ENCODE measurements around the gene TTF2. TPM values are rescaled to one million over a fixed set of nuclear protein-coding genes. Genes with fewer than 3 reads are reported as not detected.

The TTF2 gene
- total RNA-seq, 1 experiment from 2014 or later, result 31.9 TPM

- POLR2A ChIA-PET, result no interaction called here
- Mint-ChIP-seq H3K27ac (ENCODE audit: unreplicated experiment) (no peak overlapping the region), H3K4me1 (ENCODE audit: low read depth, unreplicated experiment) (peaks cover 5% of the 10 kb centered on the region)
Measured at GRCh38 chr1:117017648-117018047, 42.5 kb upstream of the TTF2 start.

GRCh38 chr1:117020526-117021156 lies 39.5 kb upstream of the TTF2 start:
- Histone ChIP-seq H3K9me3 (no peaks in the 10 kb centered on the region), H3K4me1 (no peaks in the 10 kb centered on the region), H3K36me3 (ENCODE audit: control insufficient read depth, insufficient read depth, low read length) (no peaks in the 10 kb centered on the region), H3K4me3 (ENCODE audit: low read depth, low read length) (no peak overlapping the region), H3K27me3 (replicated peaks; ENCODE audit: control insufficient read depth, insufficient read depth, low read length) (no peaks in the 10 kb centered on the region)
- TF ChIP-seq CTCF (IDR thresholded peaks at IDR 0.05; ENCODE audit: insufficient read depth in 1 of 2, low read depth in 1 of 2, low read length in 1 of 2, severe bottlenecking in 1 of 2, unreplicated experiment in 1 of 2), result no peak
- Mint-ChIP-seq H3K4me3 (ENCODE audit: unreplicated experiment) (no peak overlapping the region), H3K27me3 (ENCODE audit: insufficient read depth, unreplicated experiment) (no peaks in the 10 kb centered on the region), H3K36me3 (ENCODE audit: insufficient read depth, unreplicated experiment) (no peaks in the 10 kb centered on the region), H3K27ac (ENCODE audit: unreplicated experiment) (no peak overlapping the region), H3K9me3 (ENCODE audit: unreplicated experiment) (no peaks in the 10 kb centered on the region), H3K4me1 (ENCODE audit: low read depth, unreplicated experiment) (no peaks in the 10 kb centered on the region)
- ChIA-PET CTCF (no interaction called here), POLR2A (no interaction called here)
- intact Hi-C loops (cut with micrococcal nuclease; ENCODE audit: unreplicated experiment), result no loop called here
- no TSS peak for BruUV-seq (replicated peaks)
- DNase-seq, result no peak

More at GRCh38 chr1:117017648-117018047, 42.5 kb upstream of the TTF2 start:
- no peak for TF ChIP-seq CTCF (IDR thresholded peaks at IDR 0.05; ENCODE audit: insufficient read depth in 1 of 2, low read depth in 1 of 2, low read length in 1 of 2, severe bottlenecking in 1 of 2, unreplicated experiment in 1 of 2)
- Mint-ChIP-seq H3K4me3 (ENCODE audit: unreplicated experiment) (no peak overlapping the region), H3K27me3 (ENCODE audit: insufficient read depth, unreplicated experiment) (no peaks in the 10 kb centered on the region), H3K36me3 (ENCODE audit: insufficient read depth, unreplicated experiment) (no peaks in the 10 kb centered on the region), H3K9me3 (ENCODE audit: unreplicated experiment) (no peaks in the 10 kb centered on the region)
- intact Hi-C loops (cut with micrococcal nuclease; ENCODE audit: unreplicated experiment), result no loop called here
- CTCF ChIA-PET, result no interaction called here
- Histone ChIP-seq H3K4me3 (ENCODE audit: low read depth, low read length) (no peak overlapping the region), H3K27me3 (replicated peaks; ENCODE audit: control insufficient read depth, insufficient read depth, low read length) (no peaks in the 10 kb centered on the region), H3K9me3 (no peaks in the 10 kb centered on the region), H3K36me3 (ENCODE audit: control insufficient read depth, insufficient read depth, low read length) (no peaks in the 10 kb centered on the region), H3K4me1 (0 out of 2 replicates have a peak, but pooled peaks cover 7% of the 10 kb centered on the region)
- DNase-seq, result no peak
- no TSS peak for BruUV-seq (replicated peaks)

DNA sequence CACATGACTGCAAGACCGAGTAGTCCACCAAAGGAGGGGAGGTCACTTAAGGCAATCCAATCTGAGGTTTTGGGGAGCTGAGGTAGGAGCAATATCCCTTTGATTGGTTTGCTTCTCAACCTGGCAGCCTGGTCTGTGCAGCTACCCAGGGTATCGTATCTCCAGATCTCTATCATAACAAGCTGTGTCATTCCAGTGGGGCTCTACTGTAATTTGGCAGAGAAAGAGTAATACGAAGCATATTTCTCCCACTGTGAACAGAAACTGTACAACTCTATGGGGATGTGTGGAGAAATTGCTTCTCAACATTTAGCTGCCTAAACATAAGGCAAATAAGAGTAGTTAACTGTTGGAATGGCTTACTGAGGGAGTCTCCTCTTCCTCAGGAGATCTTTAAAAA lies 38.0 kb upstream of the TTF2 start:
- H3K4me1 ChIP-seq, result no peaks in the 10 kb centered on the region
- POLR2A ChIA-PET, result no interaction called here
- CTCF ChIA-PET, result no interaction called here
- intact Hi-C loops (cut with micrococcal nuclease; ENCODE audit: unreplicated experiment), result no loop called here
- H3K4me3 ChIP-seq (ENCODE audit: low read depth, low read length), result no peak overlapping the region
- Mint-ChIP-seq H3K4me1 (ENCODE audit: low read depth, unreplicated experiment) (no peaks in the 10 kb centered on the region), H3K9me3 (ENCODE audit: unreplicated experiment) (no peaks in the 10 kb centered on the region), H3K27ac (ENCODE audit: unreplicated experiment) (no peak overlapping the region), H3K36me3 (ENCODE audit: insufficient read depth, unreplicated experiment) (no peaks in the 10 kb centered on the region), H3K27me3 (ENCODE audit: insufficient read depth, unreplicated experiment) (no peaks in the 10 kb centered on the region), H3K4me3 (ENCODE audit: unreplicated experiment) (no peak overlapping the region)
- no peak for DNase-seq
- H3K27me3 ChIP-seq (replicated peaks; ENCODE audit: control insufficient read depth, insufficient read depth, low read length), result no peaks in the 10 kb centered on the region
- no TSS peak for BruUV-seq (replicated peaks)
- no peak for TF ChIP-seq CTCF (IDR thresholded peaks at IDR 0.05; ENCODE audit: insufficient read depth in 1 of 2, low read depth in 1 of 2, low read length in 1 of 2, severe bottlenecking in 1 of 2, unreplicated experiment in 1 of 2)
- H3K9me3 ChIP-seq, result no peaks in the 10 kb centered on the region
- H3K36me3 ChIP-seq (ENCODE audit: control insufficient read depth, insufficient read depth, low read length), result no peaks in the 10 kb centered on the region

All from Caco-2 (cell line).